WTC11 (cell line): Measurements from ENCODE around the gene PDZD2.

Source experiments
- FOXJ3 ChIP-seq: sonication (generic); formaldehyde crosslinking; IDR thresholded peaks from 2 replicates; pipeline ENCODE4 v1.9.0; 2021; ENCODE audit warnings: missing genetic modification reagents, mild to moderate bottlenecking, borderline replicate concordance
- MAX ChIP-seq: sonication (generic); formaldehyde crosslinking; IDR thresholded peaks from 2 replicates; pipeline ENCODE4 v1.8.0; 2022; ENCODE audit warnings: mild to moderate bottlenecking, missing genetic modification reagents
- TEAD4 ChIP-seq: sonication (generic); formaldehyde crosslinking; IDR thresholded peaks from 2 replicates; pipeline ENCODE4 v1.8.0; 2022; ENCODE audit warnings: mild to moderate bottlenecking, missing genetic modification reagents
- ZNF423 ChIP-seq: fragments of 250-450 bp; sonication (Bioruptor Pico); IDR thresholded peaks from 2 replicates; pipeline ENCODE4 v2.1.2; 2022; ENCODE audit warnings: mild to moderate bottlenecking, moderate library complexity
- TF ChIP-seq, protein P1 (sequence below): sonication (generic); formaldehyde crosslinking; IDR thresholded peaks from 2 replicates; pipeline ENCODE4 v1.8.1; 2022; ENCODE audit warnings: mild to moderate bottlenecking, missing genetic modification reagents, moderate library complexity, borderline replicate concordance
- TF ChIP-seq, protein P2 (sequence below): fragments of 200-600 bp; IDR thresholded peaks from 2 replicates; pipeline ENCODE4 v1.8.0; 2022; ENCODE audit warnings: antibody characterized with exemption

DNA sequence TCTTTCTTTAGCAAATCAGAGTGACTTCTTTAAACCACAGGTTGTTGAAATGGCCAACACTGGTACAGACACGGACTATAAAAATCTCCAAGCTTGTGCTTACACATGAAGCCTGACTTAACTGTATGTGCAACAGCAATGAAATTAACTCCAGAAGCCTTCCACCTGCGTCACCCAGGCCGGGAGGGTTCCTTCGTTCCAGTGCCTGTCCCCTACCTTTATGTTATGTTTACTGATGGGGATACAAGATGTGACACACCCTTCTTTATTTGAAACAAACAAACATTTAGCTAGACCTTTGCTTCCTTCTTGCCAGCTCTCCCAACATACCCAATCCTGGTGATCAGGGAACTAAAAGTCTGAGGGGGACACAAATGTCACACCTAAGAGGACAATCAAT, 469.2 kb downstream of the PDZD2 start:
- TF ChIP-seq ZNF423 (CRISPR knock-in tag) (no peak), FOXJ3 (CRISPR knock-in tag) (no peak), TEAD4 (no peak), MAX (CRISPR knock-in tag) (no peak)
- TF ChIP-seq, protein P1, sequence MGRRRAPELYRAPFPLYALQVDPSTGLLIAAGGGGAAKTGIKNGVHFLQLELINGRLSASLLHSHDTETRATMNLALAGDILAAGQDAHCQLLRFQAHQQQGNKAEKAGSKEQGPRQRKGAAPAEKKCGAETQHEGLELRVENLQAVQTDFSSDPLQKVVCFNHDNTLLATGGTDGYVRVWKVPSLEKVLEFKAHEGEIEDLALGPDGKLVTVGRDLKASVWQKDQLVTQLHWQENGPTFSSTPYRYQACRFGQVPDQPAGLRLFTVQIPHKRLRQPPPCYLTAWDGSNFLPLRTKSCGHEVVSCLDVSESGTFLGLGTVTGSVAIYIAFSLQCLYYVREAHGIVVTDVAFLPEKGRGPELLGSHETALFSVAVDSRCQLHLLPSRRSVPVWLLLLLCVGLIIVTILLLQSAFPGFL (CRISPR knock-in tag), result no peak
- TF ChIP-seq, protein P2, sequence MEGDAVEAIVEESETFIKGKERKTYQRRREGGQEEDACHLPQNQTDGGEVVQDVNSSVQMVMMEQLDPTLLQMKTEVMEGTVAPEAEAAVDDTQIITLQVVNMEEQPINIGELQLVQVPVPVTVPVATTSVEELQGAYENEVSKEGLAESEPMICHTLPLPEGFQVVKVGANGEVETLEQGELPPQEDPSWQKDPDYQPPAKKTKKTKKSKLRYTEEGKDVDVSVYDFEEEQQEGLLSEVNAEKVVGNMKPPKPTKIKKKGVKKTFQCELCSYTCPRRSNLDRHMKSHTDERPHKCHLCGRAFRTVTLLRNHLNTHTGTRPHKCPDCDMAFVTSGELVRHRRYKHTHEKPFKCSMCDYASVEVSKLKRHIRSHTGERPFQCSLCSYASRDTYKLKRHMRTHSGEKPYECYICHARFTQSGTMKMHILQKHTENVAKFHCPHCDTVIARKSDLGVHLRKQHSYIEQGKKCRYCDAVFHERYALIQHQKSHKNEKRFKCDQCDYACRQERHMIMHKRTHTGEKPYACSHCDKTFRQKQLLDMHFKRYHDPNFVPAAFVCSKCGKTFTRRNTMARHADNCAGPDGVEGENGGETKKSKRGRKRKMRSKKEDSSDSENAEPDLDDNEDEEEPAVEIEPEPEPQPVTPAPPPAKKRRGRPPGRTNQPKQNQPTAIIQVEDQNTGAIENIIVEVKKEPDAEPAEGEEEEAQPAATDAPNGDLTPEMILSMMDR, result no peak
